H9 (cell line): ENCODE results near the gene CCDC127. TPM values are rescaled to one million over a fixed set of nuclear protein-coding genes. Genes with fewer than 3 reads are reported as not detected.

Experiments used
- DNase-seq: peaks from one replicate; pipeline ENCODE4 v3.0.0-alpha.2; 2017
- H2AFZ ChIP-seq: one replicate; pipeline ENCODE4 v1.6.1; 2013; ENCODE audit warnings: mild to moderate bottlenecking, low read length, control low read depth, moderate library complexity
- H2AK5ac ChIP-seq: 2 replicates; pipeline ENCODE4 v1.6.1; 2013; ENCODE audit warnings: low read length, control low read depth, mixed read lengths; ENCODE audit not compliant: insufficient read length
- H2BK120ac ChIP-seq: one replicate; pipeline ENCODE4 v1.6.1; 2013; ENCODE audit warnings: low read depth, mild to moderate bottlenecking, low read length, control low read depth, inconsistent platforms; ENCODE audit not compliant: poor library complexity, severe bottlenecking
- H2BK12ac ChIP-seq: 2 replicates; pipeline ENCODE4 v1.6.1; 2013; ENCODE audit warnings: low read length, control low read depth, mixed read lengths, low read depth; ENCODE audit not compliant: insufficient read length
- H2BK15ac ChIP-seq: 2 replicates; pipeline ENCODE4 v1.6.1; 2013; ENCODE audit warnings: low read depth, low read length, control low read depth
- H2BK20ac ChIP-seq: one replicate; pipeline ENCODE4 v1.6.1; 2013; ENCODE audit warnings: low read depth, mild to moderate bottlenecking, low read length, control low read depth, inconsistent platforms; ENCODE audit not compliant: poor library complexity, severe bottlenecking
- H2BK5ac ChIP-seq: 2 replicates; pipeline ENCODE4 v1.6.1; 2013; ENCODE audit warnings: low read length, control low read depth, mixed read lengths; ENCODE audit not compliant: insufficient read length
- H3K14ac ChIP-seq: 2 replicates; pipeline ENCODE4 v1.6.1; 2013; ENCODE audit warnings: low read length, control low read depth; ENCODE audit not compliant: insufficient read depth
- H3K18ac ChIP-seq: 2 replicates; pipeline ENCODE4 v1.6.1; 2013; ENCODE audit warnings: low read depth, mild to moderate bottlenecking, mixed read lengths, low read length, control low read depth; ENCODE audit not compliant: insufficient read length
- H3K23ac ChIP-seq: 2 replicates; pipeline ENCODE4 v1.6.1; 2013; ENCODE audit warnings: low read length, control low read depth, mixed read lengths, low read depth; ENCODE audit not compliant: insufficient read length
- H3K23me2 ChIP-seq: 2 replicates; pipeline ENCODE4 v1.6.1; 2013; ENCODE audit warnings: low read depth, mild to moderate bottlenecking, mixed read lengths, low read length, control low read depth; ENCODE audit not compliant: insufficient read length, poor library complexity, severe bottlenecking
- H3K27ac ChIP-seq: 2 replicates; pipeline ENCODE4 v1.5.1; 2013; ENCODE audit warnings: low read length, control low read depth, mixed read lengths, low read depth; ENCODE audit not compliant: insufficient read length
- H3K27me3 ChIP-seq: 2 replicates; pipeline ENCODE4 v1.6.1; 2013; ENCODE audit warnings: low read length, control low read depth, inconsistent platforms; ENCODE audit not compliant: insufficient read depth
- H3K4ac ChIP-seq: 2 replicates; pipeline ENCODE4 v1.6.1; 2013; ENCODE audit warnings: low read depth, mild to moderate bottlenecking, control low read depth, inconsistent platforms, low read length, moderate library complexity
- H3K4me1 ChIP-seq: 2 replicates; pipeline ENCODE4 v1.6.1; 2013; ENCODE audit warnings: low read length, control low read depth, inconsistent platforms; ENCODE audit not compliant: insufficient read depth
- H3K4me2 ChIP-seq: 2 replicates; pipeline ENCODE4 v1.6.1; 2013; ENCODE audit warnings: low read length, control low read depth, mixed read lengths; ENCODE audit not compliant: insufficient read length, insufficient read depth
- H3K56ac ChIP-seq: 2 replicates; pipeline ENCODE4 v1.6.1; 2013; ENCODE audit warnings: low read depth, mild to moderate bottlenecking, mixed read lengths, low read length, control low read depth; ENCODE audit not compliant: insufficient read length
- H3K79me1 ChIP-seq: 2 replicates; pipeline ENCODE4 v1.6.1; 2013; ENCODE audit warnings: low read depth, mild to moderate bottlenecking, moderate library complexity, low read length, control low read depth, inconsistent platforms; ENCODE audit not compliant: insufficient read depth, poor library complexity, severe bottlenecking
- H3K79me2 ChIP-seq: 2 replicates; pipeline ENCODE4 v1.6.1; 2013; ENCODE audit warnings: low read length, control low read depth, inconsistent platforms; ENCODE audit not compliant: insufficient read depth
- H3K9ac ChIP-seq: 2 replicates; pipeline ENCODE4 v1.6.1; 2013; ENCODE audit warnings: low read length, control low read depth, mixed read lengths; ENCODE audit not compliant: insufficient read length; ENCODE audit errors: extremely low read depth
- H3K9me3 ChIP-seq: one replicate; pipeline ENCODE4 v1.6.1; 2013; ENCODE audit warnings: low read depth, low read length, inconsistent platforms; ENCODE audit not compliant: control insufficient read depth
- H3T11ph ChIP-seq: one replicate; pipeline ENCODE4 v1.6.1; 2013; ENCODE audit warnings: mild to moderate bottlenecking, low read length, control low read depth, inconsistent platforms
- H4K20me1 ChIP-seq: one replicate; pipeline ENCODE4 v1.6.1; 2013; ENCODE audit not compliant: control insufficient read depth, insufficient read length, insufficient read depth
- H4K5ac ChIP-seq: 2 replicates; pipeline ENCODE4 v1.6.1; 2013; ENCODE audit warnings: low read depth, mild to moderate bottlenecking, mixed read lengths, low read length, control low read depth; ENCODE audit not compliant: insufficient read length
- H4K8ac ChIP-seq: replicated peaks from 2 replicates; pipeline ENCODE4 v1.6.1; 2013; ENCODE audit warnings: low read length, control low read depth, mixed read lengths, low read depth; ENCODE audit not compliant: insufficient read length
- H4K91ac ChIP-seq: 2 replicates; pipeline ENCODE4 v1.6.1; 2013; ENCODE audit warnings: low read depth, mild to moderate bottlenecking, moderate library complexity, mixed read lengths, low read length, control low read depth; ENCODE audit not compliant: insufficient read length
- H3K27ac Mint-ChIP-seq, 3 experiments: 2 replicates in 2 of 3; 3 replicates in 1 of 3; pipeline ENCODE4 v1.8.0; 2020 to 2021; ENCODE audit warnings: mixed read lengths in 3 of 3, mild to moderate bottlenecking in 1 of 3, moderate library complexity in 1 of 3
- H3K27me3 Mint-ChIP-seq: 2 replicates; pipeline ENCODE4 v1.8.0; 2021; ENCODE audit warnings: low read depth, mild to moderate bottlenecking, moderate library complexity, mixed read lengths
- H3K36me3 Mint-ChIP-seq, 3 experiments: 2 replicates in 2 of 3; 3 replicates in 1 of 3; pipeline ENCODE4 v1.8.0; 2020 to 2021; ENCODE audit warnings: low read depth in 3 of 3, mixed read lengths in 3 of 3; ENCODE audit not compliant: insufficient read depth in 1 of 3
- H3K4me1 Mint-ChIP-seq, 2 experiments: 2 replicates each; pipeline ENCODE4 v1.8.0; 2020; ENCODE audit warnings: mixed read lengths in 2 of 2
- H3K4me3 Mint-ChIP-seq, 2 experiments: 2 replicates in 1 of 2; 3 replicates in 1 of 2; pipeline ENCODE4 v1.8.0; 2020 to 2021; ENCODE audit warnings: mild to moderate bottlenecking in 2 of 2, mixed read lengths in 2 of 2, moderate library complexity in 1 of 2
- H3K9me3 Mint-ChIP-seq, 2 experiments: 2 replicates in 1 of 2; 3 replicates in 1 of 2; pipeline ENCODE4 v1.8.0; 2020; ENCODE audit warnings: mild to moderate bottlenecking in 2 of 2, mixed read lengths in 2 of 2, moderate library complexity in 1 of 2
- WGBS: extraction: QIAGEN DNeasy Blood & Tissue Kit; methylation state at CpG from one replicate; pipeline ENCODE4 v1.1.7; 2013; ENCODE audit warnings: missing lambda C conversion rate, low lambda C conversion rate, mixed read lengths; ENCODE audit not compliant: insufficient read length; ENCODE audit errors: extremely low coverage; 5-methylcytosine and 5-hydroxymethylcytosine counted together
- total RNA-seq: library from RNA; stranded (reverse); gene quantifications from 2 replicates; pipeline ENCODE4 v1.2.1, GENCODE V29; 2021
- TF ChIP-seq, protein P1 (sequence below): fragments of 200-600 bp; sonication (generic); conservative IDR thresholded peaks from 3 replicates; pipeline ENCODE4 v1.8.0; 2021; ENCODE audit warnings: antibody characterized with exemption, mild to moderate bottlenecking

CCDC127 gene
- total RNA-seq, 1 experiment from 2014 or later: 9.0 TPM

DNA sequence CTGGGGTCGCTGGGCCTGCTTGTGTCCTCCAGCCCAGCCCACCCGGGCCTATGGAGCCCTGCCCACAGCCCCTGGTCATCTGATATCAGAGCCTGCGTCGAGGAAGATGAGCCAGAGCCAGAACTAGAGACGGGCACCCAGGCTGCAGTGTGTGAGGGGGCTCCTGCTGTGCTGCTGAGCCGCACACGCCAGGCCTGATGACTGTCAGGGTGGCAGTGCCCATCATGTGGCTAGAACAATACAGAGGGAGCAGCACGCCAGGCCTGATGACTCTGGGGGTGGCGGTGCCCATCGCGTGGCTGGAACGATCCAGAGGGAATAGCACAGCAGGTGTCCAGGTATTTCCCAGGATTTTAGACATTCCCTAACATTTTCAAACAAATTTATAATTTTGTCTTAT, 35.8 kb downstream of the CCDC127 start:
- peaks cover 7 to 9% of the 10 kb centered on the region in 2 experiments for H3K4me1 Mint-ChIP-seq
- Histone ChIP-seq H2AK5ac (no peak overlapping the region), H2BK5ac (no peak overlapping the region), H3K9ac (no peak overlapping the region), H3K14ac (no peak overlapping the region), H4K91ac (no peak overlapping the region), H2BK20ac (no peak overlapping the region), H3K4me2 (no peak overlapping the region), H3K9me3 (no peaks in the 10 kb centered on the region), H3K4me1 (no peaks in the 10 kb centered on the region; the same call in 1 of the 2 replicates), H2BK15ac (no peak overlapping the region), H3K27ac (no peak overlapping the region), H3K56ac (no peak overlapping the region), H3K27me3 (no peaks in the 10 kb centered on the region), H3K23ac (no peak overlapping the region), H3T11ph (no peak overlapping the region), H4K5ac (no peak overlapping the region), H3K23me2 (no peaks in the 10 kb centered on the region), H2AFZ (no peak overlapping the region), H3K79me1 (no peaks in the 10 kb centered on the region), H3K18ac (no peak overlapping the region), H4K8ac (no peak overlapping the region), H3K4ac (no peak overlapping the region), H4K20me1 (no peaks in the 10 kb centered on the region), H3K79me2 (no peaks in the 10 kb centered on the region), H2BK120ac (no peak overlapping the region), H2BK12ac (no peak overlapping the region)
- no peak for DNase-seq
- H3K27me3 Mint-ChIP-seq: no peaks in the 10 kb centered on the region; the same call in 1 of the 2 replicates
- H3K4me3 Mint-ChIP-seq: no peak overlapping the region
- TF ChIP-seq, protein P1, sequence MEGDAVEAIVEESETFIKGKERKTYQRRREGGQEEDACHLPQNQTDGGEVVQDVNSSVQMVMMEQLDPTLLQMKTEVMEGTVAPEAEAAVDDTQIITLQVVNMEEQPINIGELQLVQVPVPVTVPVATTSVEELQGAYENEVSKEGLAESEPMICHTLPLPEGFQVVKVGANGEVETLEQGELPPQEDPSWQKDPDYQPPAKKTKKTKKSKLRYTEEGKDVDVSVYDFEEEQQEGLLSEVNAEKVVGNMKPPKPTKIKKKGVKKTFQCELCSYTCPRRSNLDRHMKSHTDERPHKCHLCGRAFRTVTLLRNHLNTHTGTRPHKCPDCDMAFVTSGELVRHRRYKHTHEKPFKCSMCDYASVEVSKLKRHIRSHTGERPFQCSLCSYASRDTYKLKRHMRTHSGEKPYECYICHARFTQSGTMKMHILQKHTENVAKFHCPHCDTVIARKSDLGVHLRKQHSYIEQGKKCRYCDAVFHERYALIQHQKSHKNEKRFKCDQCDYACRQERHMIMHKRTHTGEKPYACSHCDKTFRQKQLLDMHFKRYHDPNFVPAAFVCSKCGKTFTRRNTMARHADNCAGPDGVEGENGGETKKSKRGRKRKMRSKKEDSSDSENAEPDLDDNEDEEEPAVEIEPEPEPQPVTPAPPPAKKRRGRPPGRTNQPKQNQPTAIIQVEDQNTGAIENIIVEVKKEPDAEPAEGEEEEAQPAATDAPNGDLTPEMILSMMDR: no peak
- WGBS: no CpG with 5 or more reads among the region's 12 CpGs
- H3K9me3 Mint-ChIP-seq: no peaks in the 10 kb centered on the region
- peaks cover 8 to 54% (median 53%) of the 10 kb centered on the region in 3 experiments for H3K36me3 Mint-ChIP-seq
- no peak overlapping the region; a peak in 1 of 7 replicates for H3K27ac Mint-ChIP-seq
